ENCODE results near the gene ZNF23. TPM values are rescaled to one million over a fixed set of nuclear protein-coding genes. Genes with fewer than 3 reads are reported as not detected.

Gene ZNF23
- total and polyA plus RNA-seq, 10 of the 15 experiments (the other 5 are each of a cell fraction or from before 2014, with no cell fraction given): 3.6 to 11.5 (median 8.7) TPM

DNA sequence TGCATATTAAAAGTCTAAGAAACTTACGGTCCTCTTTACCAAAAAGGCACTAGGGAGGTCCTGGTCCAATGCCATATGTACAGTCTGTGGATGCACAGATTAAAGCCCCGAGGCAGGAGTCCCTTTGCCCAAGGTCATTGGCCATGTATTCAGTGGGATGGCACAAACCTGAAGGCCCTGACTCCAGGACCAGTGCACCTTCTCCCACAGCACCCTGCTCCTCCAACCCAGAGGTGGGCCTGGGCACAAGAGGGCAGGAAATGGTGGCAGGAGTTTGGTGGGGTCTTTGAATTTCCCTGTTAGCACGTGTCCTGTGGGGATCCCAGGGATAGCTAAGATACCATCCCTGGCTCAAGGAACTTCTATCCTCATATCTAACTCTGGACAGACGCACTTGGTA, 48.7 kb downstream of the ZNF23 start (continued):
- TF ChIP-seq, protein P1, sequence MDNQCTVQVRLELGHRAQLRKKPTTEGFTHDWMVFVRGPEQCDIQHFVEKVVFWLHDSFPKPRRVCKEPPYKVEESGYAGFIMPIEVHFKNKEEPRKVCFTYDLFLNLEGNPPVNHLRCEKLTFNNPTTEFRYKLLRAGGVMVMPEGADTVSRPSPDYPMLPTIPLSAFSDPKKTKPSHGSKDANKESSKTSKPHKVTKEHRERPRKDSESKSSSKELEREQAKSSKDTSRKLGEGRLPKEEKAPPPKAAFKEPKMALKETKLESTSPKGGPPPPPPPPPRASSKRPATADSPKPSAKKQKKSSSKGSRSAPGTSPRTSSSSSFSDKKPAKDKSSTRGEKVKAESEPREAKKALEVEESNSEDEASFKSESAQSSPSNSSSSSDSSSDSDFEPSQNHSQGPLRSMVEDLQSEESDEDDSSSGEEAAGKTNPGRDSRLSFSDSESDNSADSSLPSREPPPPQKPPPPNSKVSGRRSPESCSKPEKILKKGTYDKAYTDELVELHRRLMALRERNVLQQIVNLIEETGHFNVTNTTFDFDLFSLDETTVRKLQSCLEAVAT (IDR thresholded peaks at IDR 0.05): no peak
- TF ChIP-seq, protein P2, sequence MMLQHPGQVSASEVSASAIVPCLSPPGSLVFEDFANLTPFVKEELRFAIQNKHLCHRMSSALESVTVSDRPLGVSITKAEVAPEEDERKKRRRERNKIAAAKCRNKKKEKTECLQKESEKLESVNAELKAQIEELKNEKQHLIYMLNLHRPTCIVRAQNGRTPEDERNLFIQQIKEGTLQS (IDR thresholded peaks at IDR 0.05; ENCODE audit: borderline replicate concordance, extremely low read depth, low read depth, low read length): no peak
- TF ChIP-seq MTA3 (IDR thresholded peaks at IDR 0.05; ENCODE audit: borderline replicate concordance, low read length) (no peak), JUNB (IDR thresholded peaks at IDR 0.05) (no peak), SIN3A (IDR thresholded peaks at IDR 0.05; ENCODE audit: low read depth, low read length) (no peak), HDAC6 (IDR thresholded peaks at IDR 0.05; ENCODE audit: unreplicated experiment) (no peak), IKZF1 (conservative IDR thresholded peaks at IDR 0.05) (no peak), YBX1 (IDR thresholded peaks at IDR 0.05) (no peak)
- TF ChIP-seq, protein P3, sequence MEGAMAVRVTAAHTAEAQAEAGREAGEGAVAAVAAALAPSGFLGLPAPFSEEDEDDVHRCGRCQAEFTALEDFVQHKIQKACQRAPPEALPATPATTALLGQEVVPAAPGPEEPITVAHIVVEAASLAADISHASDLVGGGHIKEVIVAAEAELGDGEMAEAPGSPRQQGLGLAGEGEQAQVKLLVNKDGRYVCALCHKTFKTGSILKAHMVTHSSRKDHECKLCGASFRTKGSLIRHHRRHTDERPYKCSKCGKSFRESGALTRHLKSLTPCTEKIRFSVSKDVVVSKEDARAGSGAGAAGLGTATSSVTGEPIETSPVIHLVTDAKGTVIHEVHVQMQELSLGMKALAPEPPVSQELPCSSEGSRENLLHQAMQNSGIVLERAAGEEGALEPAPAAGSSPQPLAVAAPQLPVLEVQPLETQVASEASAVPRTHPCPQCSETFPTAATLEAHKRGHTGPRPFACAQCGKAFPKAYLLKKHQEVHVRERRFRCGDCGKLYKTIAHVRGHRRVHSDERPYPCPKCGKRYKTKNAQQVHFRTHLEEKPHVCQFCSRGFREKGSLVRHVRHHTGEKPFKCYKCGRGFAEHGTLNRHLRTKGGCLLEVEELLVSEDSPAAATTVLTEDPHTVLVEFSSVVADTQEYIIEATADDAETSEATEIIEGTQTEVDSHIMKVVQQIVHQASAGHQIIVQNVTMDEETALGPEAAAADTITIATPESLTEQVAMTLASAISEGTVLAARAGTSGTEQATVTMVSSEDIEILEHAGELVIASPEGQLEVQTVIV (IDR thresholded peaks at IDR 0.05; ENCODE audit: borderline replicate concordance, partially characterized antibody): no peak
- TF ChIP-seq, protein P4, sequence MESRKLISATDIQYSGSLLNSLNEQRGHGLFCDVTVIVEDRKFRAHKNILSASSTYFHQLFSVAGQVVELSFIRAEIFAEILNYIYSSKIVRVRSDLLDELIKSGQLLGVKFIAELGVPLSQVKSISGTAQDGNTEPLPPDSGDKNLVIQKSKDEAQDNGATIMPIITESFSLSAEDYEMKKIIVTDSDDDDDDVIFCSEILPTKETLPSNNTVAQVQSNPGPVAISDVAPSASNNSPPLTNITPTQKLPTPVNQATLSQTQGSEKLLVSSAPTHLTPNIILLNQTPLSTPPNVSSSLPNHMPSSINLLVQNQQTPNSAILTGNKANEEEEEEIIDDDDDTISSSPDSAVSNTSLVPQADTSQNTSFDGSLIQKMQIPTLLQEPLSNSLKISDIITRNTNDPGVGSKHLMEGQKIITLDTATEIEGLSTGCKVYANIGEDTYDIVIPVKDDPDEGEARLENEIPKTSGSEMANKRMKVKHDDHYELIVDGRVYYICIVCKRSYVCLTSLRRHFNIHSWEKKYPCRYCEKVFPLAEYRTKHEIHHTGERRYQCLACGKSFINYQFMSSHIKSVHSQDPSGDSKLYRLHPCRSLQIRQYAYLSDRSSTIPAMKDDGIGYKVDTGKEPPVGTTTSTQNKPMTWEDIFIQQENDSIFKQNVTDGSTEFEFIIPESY (IDR thresholded peaks at IDR 0.05): no peak
- TF ChIP-seq, protein P5, sequence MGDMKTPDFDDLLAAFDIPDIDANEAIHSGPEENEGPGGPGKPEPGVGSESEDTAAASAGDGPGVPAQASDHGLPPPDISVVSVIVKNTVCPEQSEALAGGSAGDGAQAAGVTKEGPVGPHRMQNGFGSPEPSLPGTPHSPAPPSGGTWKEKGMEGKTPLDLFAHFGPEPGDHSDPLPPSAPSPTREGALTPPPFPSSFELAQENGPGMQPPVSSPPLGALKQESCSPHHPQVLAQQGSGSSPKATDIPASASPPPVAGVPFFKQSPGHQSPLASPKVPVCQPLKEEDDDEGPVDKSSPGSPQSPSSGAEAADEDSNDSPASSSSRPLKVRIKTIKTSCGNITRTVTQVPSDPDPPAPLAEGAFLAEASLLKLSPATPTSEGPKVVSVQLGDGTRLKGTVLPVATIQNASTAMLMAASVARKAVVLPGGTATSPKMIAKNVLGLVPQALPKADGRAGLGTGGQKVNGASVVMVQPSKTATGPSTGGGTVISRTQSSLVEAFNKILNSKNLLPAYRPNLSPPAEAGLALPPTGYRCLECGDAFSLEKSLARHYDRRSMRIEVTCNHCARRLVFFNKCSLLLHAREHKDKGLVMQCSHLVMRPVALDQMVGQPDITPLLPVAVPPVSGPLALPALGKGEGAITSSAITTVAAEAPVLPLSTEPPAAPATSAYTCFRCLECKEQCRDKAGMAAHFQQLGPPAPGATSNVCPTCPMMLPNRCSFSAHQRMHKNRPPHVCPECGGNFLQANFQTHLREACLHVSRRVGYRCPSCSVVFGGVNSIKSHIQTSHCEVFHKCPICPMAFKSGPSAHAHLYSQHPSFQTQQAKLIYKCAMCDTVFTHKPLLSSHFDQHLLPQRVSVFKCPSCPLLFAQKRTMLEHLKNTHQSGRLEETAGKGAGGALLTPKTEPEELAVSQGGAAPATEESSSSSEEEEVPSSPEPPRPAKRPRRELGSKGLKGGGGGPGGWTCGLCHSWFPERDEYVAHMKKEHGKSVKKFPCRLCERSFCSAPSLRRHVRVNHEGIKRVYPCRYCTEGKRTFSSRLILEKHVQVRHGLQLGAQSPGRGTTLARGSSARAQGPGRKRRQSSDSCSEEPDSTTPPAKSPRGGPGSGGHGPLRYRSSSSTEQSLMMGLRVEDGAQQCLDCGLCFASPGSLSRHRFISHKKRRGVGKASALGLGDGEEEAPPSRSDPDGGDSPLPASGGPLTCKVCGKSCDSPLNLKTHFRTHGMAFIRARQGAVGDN (IDR thresholded peaks at IDR 0.05): no peak

Data from GM12878 (cell line).